ENCODE measurements around the gene POLG.

GRCh38 chr15:89375093-89376005 lies 40.7 kb upstream of the POLG start:
- no peak for TF ChIP-seq CTCF (IDR thresholded peaks at IDR 0.05)
- TF ChIP-seq POLR2A (IDR thresholded peaks at IDR 0.05), result no peak
